H1 (cell line): Measurements from ENCODE around the gene GNG5. TPM values are rescaled to one million over a fixed set of nuclear protein-coding genes. Genes with fewer than 3 reads are reported as not detected.

Source experiments
- CBX5 ChIP-seq: fragments of 300-800, 300-1000 bp; sonication (generic); IDR thresholded peaks from 2 replicates; pipeline ENCODE4 v1.7.1; 2016; ENCODE audit warnings: antibody characterized with exemption, low read length, low read depth
- CHD1 ChIP-seq: IDR thresholded peaks from 2 replicates; pipeline ENCODE4 v1.6.1; 2012; ENCODE audit warnings: low read depth, low read length, improper control_type of control experiment
- PHF8 ChIP-seq: fragments of 200-600 bp; sonication (generic); conservative IDR thresholded peaks from 2 replicates; pipeline ENCODE4 v1.7.1; 2012; ENCODE audit warnings: low read depth, mild to moderate bottlenecking, inconsistent platforms, low read length, moderate library complexity
- TEAD4 ChIP-seq: IDR thresholded peaks from 2 replicates; pipeline ENCODE4 v1.6.1; 2012; ENCODE audit warnings: low read depth, low read length, inconsistent platforms, mixed read lengths
- polyA plus RNA-seq, 7 experiments: library from polyadenylated mRNA; depleted of rRNA in 3 of 7; stranded (reverse) in 5 of 7; unstranded in 2 of 7; fragments of >200 nt in 5 of 7; fragments of 200-250 nt in 2 of 7; gene quantifications; 1 replicate in 5 of 7; 2 replicates in 1 of 7; 4 replicates in 1 of 7; pipeline versions ENCODE4 v1.2.1 to v1.2.3, GENCODE V29; 2011 to 2013; ENCODE audit warnings: missing spikeins in 2 of 7, mixed read lengths in 2 of 7
- total RNA-seq: library from RNA; stranded (reverse); fragmentation: NEBNext Ultra II Directional; extraction: Animal tissue kit (Norgen Biotek cat#: 25700); gene quantifications from 2 replicates; pipeline ENCODE4 v1.2.1, GENCODE V29; 2021
- TF ChIP-seq, protein P1 (sequence below): fragments of 300-600 bp; sonication (generic); IDR thresholded peaks from 2 replicates; pipeline ENCODE4 v1.7.1; 2012; ENCODE audit warnings: low read length, moderate library complexity, mild to moderate bottlenecking, inconsistent platforms; ENCODE audit not compliant: insufficient replicate concordance

The GNG5 gene
- total and polyA plus RNA-seq, 2 of the 8 experiments (the other 6 are each of a cell fraction or from before 2014, with no cell fraction given), result 94.0 to 104 TPM

DNA sequence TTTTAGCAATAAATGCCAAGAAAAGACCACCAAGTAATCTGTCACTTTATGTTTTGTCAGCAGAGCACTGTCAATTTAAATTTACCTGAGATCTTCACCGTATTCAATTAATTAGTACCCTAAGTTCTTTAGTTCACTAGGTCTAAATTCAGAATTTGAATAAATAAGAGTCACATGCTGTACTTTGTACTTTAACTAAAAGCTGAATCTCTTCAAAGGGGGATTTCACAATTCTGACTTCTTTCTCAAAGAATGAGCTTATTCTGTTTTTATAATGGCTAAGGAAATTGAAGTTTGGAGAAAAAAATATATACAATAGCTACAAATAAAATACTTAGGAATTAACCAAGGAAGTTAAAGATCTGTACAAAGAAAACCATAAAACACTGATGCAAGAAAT, 2.1 kb upstream of the GNG5 start (continued):
- no peak for TF ChIP-seq CHD1
- no peak for TF ChIP-seq PHF8
- no peak for TF ChIP-seq CBX5
- TF ChIP-seq, protein P1, sequence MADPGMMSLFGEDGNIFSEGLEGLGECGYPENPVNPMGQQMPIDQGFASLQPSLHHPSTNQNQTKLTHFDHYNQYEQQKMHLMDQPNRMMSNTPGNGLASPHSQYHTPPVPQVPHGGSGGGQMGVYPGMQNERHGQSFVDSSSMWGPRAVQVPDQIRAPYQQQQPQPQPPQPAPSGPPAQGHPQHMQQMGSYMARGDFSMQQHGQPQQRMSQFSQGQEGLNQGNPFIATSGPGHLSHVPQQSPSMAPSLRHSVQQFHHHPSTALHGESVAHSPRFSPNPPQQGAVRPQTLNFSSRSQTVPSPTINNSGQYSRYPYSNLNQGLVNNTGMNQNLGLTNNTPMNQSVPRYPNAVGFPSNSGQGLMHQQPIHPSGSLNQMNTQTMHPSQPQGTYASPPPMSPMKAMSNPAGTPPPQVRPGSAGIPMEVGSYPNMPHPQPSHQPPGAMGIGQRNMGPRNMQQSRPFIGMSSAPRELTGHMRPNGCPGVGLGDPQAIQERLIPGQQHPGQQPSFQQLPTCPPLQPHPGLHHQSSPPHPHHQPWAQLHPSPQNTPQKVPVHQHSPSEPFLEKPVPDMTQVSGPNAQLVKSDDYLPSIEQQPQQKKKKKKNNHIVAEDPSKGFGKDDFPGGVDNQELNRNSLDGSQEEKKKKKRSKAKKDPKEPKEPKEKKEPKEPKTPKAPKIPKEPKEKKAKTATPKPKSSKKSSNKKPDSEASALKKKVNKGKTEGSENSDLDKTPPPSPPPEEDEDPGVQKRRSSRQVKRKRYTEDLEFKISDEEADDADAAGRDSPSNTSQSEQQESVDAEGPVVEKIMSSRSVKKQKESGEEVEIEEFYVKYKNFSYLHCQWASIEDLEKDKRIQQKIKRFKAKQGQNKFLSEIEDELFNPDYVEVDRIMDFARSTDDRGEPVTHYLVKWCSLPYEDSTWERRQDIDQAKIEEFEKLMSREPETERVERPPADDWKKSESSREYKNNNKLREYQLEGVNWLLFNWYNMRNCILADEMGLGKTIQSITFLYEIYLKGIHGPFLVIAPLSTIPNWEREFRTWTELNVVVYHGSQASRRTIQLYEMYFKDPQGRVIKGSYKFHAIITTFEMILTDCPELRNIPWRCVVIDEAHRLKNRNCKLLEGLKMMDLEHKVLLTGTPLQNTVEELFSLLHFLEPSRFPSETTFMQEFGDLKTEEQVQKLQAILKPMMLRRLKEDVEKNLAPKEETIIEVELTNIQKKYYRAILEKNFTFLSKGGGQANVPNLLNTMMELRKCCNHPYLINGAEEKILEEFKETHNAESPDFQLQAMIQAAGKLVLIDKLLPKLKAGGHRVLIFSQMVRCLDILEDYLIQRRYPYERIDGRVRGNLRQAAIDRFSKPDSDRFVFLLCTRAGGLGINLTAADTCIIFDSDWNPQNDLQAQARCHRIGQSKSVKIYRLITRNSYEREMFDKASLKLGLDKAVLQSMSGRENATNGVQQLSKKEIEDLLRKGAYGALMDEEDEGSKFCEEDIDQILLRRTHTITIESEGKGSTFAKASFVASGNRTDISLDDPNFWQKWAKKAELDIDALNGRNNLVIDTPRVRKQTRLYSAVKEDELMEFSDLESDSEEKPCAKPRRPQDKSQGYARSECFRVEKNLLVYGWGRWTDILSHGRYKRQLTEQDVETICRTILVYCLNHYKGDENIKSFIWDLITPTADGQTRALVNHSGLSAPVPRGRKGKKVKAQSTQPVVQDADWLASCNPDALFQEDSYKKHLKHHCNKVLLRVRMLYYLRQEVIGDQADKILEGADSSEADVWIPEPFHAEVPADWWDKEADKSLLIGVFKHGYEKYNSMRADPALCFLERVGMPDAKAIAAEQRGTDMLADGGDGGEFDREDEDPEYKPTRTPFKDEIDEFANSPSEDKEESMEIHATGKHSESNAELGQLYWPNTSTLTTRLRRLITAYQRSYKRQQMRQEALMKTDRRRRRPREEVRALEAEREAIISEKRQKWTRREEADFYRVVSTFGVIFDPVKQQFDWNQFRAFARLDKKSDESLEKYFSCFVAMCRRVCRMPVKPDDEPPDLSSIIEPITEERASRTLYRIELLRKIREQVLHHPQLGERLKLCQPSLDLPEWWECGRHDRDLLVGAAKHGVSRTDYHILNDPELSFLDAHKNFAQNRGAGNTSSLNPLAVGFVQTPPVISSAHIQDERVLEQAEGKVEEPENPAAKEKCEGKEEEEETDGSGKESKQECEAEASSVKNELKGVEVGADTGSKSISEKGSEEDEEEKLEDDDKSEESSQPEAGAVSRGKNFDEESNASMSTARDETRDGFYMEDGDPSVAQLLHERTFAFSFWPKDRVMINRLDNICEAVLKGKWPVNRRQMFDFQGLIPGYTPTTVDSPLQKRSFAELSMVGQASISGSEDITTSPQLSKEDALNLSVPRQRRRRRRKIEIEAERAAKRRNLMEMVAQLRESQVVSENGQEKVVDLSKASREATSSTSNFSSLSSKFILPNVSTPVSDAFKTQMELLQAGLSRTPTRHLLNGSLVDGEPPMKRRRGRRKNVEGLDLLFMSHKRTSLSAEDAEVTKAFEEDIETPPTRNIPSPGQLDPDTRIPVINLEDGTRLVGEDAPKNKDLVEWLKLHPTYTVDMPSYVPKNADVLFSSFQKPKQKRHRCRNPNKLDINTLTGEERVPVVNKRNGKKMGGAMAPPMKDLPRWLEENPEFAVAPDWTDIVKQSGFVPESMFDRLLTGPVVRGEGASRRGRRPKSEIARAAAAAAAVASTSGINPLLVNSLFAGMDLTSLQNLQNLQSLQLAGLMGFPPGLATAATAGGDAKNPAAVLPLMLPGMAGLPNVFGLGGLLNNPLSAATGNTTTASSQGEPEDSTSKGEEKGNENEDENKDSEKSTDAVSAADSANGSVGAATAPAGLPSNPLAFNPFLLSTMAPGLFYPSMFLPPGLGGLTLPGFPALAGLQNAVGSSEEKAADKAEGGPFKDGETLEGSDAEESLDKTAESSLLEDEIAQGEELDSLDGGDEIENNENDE, result no peak
- no peak for TF ChIP-seq TEAD4
- TF ChIP-seq, all 59 proteins: peak for 0
